ENCODE results near the gene CD52. TPM values are rescaled to one million over a fixed set of nuclear protein-coding genes. Genes with fewer than 3 reads are reported as not detected.

The CD52 gene
- total and polyA plus RNA-seq, 10 donors, result 206 to 3,726 (median 316) TPM

- intact Hi-C loops (cut with DNase I; ENCODE audit: low total_unique reads), result no loop called here
- peak in 1 of 11 experiments; percentile 21 for TF ChIP-seq CTCF (IDR thresholded peaks at IDR 0.05 in 8 of 11, conservative IDR thresholded peaks at IDR 0.05 in 3 of 11)
- TF ChIP-seq POLR2AphosphoS5 (IDR thresholded peaks at IDR 0.05), result peak; percentile 79 to 82 (median 81)
- TF ChIP-seq POLR2A (IDR thresholded peaks at IDR 0.05), result no peak
- no peaks in the 10 kb centered on the region for H3K27me3 ChIP-seq (replicated peaks in 1 of 7)
- peak; percentile 96 for DNase-seq
- peaks cover 70 to 90% (median 88%) of the 10 kb centered on the region in 6 donors for H3K4me1 ChIP-seq
- H3K36me3 ChIP-seq, result peaks cover 0 to 28% (median 0%) of the 10 kb centered on the region in 6 donors
- H3K9me3 ChIP-seq, result no peaks in the 10 kb centered on the region
- peak overlapping the region; percentile 84 to 99 (median 94) for H3K27ac ChIP-seq
- 32 to 46% (median 37%) methylated on average over 11 to 21 of the region's 21 CpGs for WGBS, 5 donors
- peak overlapping the region in 1 of 8 donors; percentile 49 for H3K4me3 ChIP-seq
These were observed 28.3 kb upstream of the CD52 start for GRCh38 chr1:26289158-26290059.

- intact Hi-C loops (cut with DNase I; ENCODE audit: low total_unique reads), result no loop called here
- Histone ChIP-seq H3K27ac (peak overlapping the region; percentile 84 to 99 (median 94)), H3K36me3 (peaks cover 0 to 29% (median 0%) of the 10 kb centered on the region in 6 donors), H3K4me3 (peak overlapping the region in 1 of 8 donors; percentile 49), H3K27me3 (replicated peaks in 1 of 7) (no peaks in the 10 kb centered on the region), H3K9me3 (no peaks in the 10 kb centered on the region), H3K4me1 (peaks cover 61 to 81% (median 79%) of the 10 kb centered on the region in 6 donors)
- TF ChIP-seq CTCF (IDR thresholded peaks at IDR 0.05 in 8 of 11, conservative IDR thresholded peaks at IDR 0.05 in 3 of 11) (no peak), POLR2A (IDR thresholded peaks at IDR 0.05) (no peak), POLR2AphosphoS5 (IDR thresholded peaks at IDR 0.05) (peak; percentile 2 to 59 (median 48))
- peak; percentile 87 for DNase-seq
- WGBS, 5 donors, result 36 to 53% (median 44%) methylated on average over 10 to 11 of the region's 11 CpGs
These were observed 27.5 kb upstream of the CD52 start for GRCh38 chr1:26290122-26290881.

GRCh38 chr1:26290882-26291261, 26.9 kb upstream of the CD52 start:
- WGBS, 5 donors, result 62 to 67% (median 64%) methylated on average over 11 of the region's 11 CpGs
- Histone ChIP-seq H3K9me3 (no peaks in the 10 kb centered on the region), H3K27ac (peak overlapping the region; percentile 84 to 99 (median 94)), H3K4me1 (peaks cover 55 to 75% (median 73%) of the 10 kb centered on the region in 6 donors), H3K4me3 (peak overlapping the region in 1 of 8 donors; percentile 49), H3K27me3 (replicated peaks in 1 of 7) (no peaks in the 10 kb centered on the region), H3K36me3 (peaks cover 0 to 31% (median 0%) of the 10 kb centered on the region in 6 donors)
- intact Hi-C loops (cut with DNase I; ENCODE audit: low total_unique reads), result no loop called here
- DNase-seq, result peak; percentile 85
- TF ChIP-seq POLR2A (IDR thresholded peaks at IDR 0.05) (no peak), POLR2AphosphoS5 (IDR thresholded peaks at IDR 0.05) (no peak), CTCF (IDR thresholded peaks at IDR 0.05 in 8 of 11, conservative IDR thresholded peaks at IDR 0.05 in 3 of 11) (no peak)

All from spleen (tissue), 11 donors.